Neuron (in vitro differentiated cells): ENCODE measurements around the gene DNER.
"Not testable (repeated sequence)": the region's sequence is repeated elsewhere in the genome, so short reads cannot be mapped to it uniquely, and the experiment has no call there.

Experiments
- H2AFZ ChIP-seq: one replicate; pipeline ENCODE4 v1.6.1; 2013; ENCODE audit warnings: low read depth, mild to moderate bottlenecking, inconsistent platforms, low read length, moderate library complexity
- H3K27me3 ChIP-seq: one replicate; pipeline ENCODE4 v1.6.1; 2013; ENCODE audit warnings: low read length; ENCODE audit not compliant: insufficient read depth
- H3K36me3 ChIP-seq: one replicate; pipeline ENCODE4 v1.6.1; 2013; ENCODE audit warnings: low read length; ENCODE audit not compliant: insufficient read depth
- H3K4me1 ChIP-seq: one replicate; pipeline ENCODE4 v1.6.1; 2013; ENCODE audit warnings: low read length; ENCODE audit not compliant: insufficient read depth
- H3K4me3 ChIP-seq: 2 replicates; pipeline ENCODE4 v1.5.1; 2013; ENCODE audit warnings: mild to moderate bottlenecking, low read length, moderate library complexity
- H3K9me3 ChIP-seq: one replicate; pipeline ENCODE4 v1.6.1; 2013; ENCODE audit warnings: low read length

The DNER gene

GRCh38 chr2:229343661-229344060 lies 370.7 kb downstream of the DNER start:
- no peaks in the 10 kb centered on the region for H3K9me3 ChIP-seq
- H3K4me3 ChIP-seq = no peak overlapping the region
- no peaks in the 10 kb centered on the region for H3K27me3 ChIP-seq
- H3K4me1 ChIP-seq = no peaks in the 10 kb centered on the region
- no peaks in the 10 kb centered on the region for H3K36me3 ChIP-seq
- no peak overlapping the region for H2AFZ ChIP-seq

GRCh38 chr2:229342376-229342775 lies 372.0 kb downstream of the DNER start:
- H3K4me1 ChIP-seq = no peaks in the 10 kb centered on the region
- H3K9me3 ChIP-seq = no peaks in the 10 kb centered on the region
- no peaks in the 10 kb centered on the region for H3K36me3 ChIP-seq
- no peak overlapping the region for H3K4me3 ChIP-seq
- H3K27me3 ChIP-seq = no peaks in the 10 kb centered on the region
- no peak overlapping the region for H2AFZ ChIP-seq

- Histone ChIP-seq H2AFZ (no peak overlapping the region), H3K27me3 (no peaks in the 10 kb centered on the region), H3K4me3 (no peak overlapping the region), H3K36me3 (no peaks in the 10 kb centered on the region), H3K4me1 (no peaks in the 10 kb centered on the region), H3K9me3 (no peaks in the 10 kb centered on the region)
Observed at GRCh38 chr2:229340086-229340760, 374.1 kb downstream of the DNER start.

GRCh38 chr2:229339618-229340017 lies 374.7 kb downstream of the DNER start:
- Histone ChIP-seq H3K4me1 (no peaks in the 10 kb centered on the region), H3K4me3 (no peak overlapping the region), H3K36me3 (no peaks in the 10 kb centered on the region), H3K9me3 (no peaks in the 10 kb centered on the region), H2AFZ (no peak overlapping the region), H3K27me3 (no peaks in the 10 kb centered on the region)

- not testable (repeated sequence) for H3K4me1 ChIP-seq, H3K36me3 ChIP-seq, H3K9me3 ChIP-seq, H3K4me3 ChIP-seq, H3K27me3 ChIP-seq, H2AFZ ChIP-seq
Observed at GRCh38 chr2:229339171-229339570, 375.2 kb downstream of the DNER start.

GRCh38 chr2:229335877-229336346 lies 378.4 kb downstream of the DNER start:
- Histone ChIP-seq H3K9me3 (no peaks in the 10 kb centered on the region), H2AFZ (no peak overlapping the region)

GRCh38 chr2:229335330-229335729 lies 379.0 kb downstream of the DNER start:
- Histone ChIP-seq H3K27me3 (no peaks in the 10 kb centered on the region), H3K36me3 (no peaks in the 10 kb centered on the region), H3K4me3 (no peak overlapping the region), H2AFZ (no peak overlapping the region), H3K4me1 (no peaks in the 10 kb centered on the region), H3K9me3 (no peaks in the 10 kb centered on the region)

More at GRCh38 chr2:229335877-229336346, 378.4 kb downstream of the DNER start:
- no peaks in the 10 kb centered on the region for H3K36me3 ChIP-seq
- no peaks in the 10 kb centered on the region for H3K4me1 ChIP-seq
- no peak overlapping the region for H3K4me3 ChIP-seq
- no peaks in the 10 kb centered on the region for H3K27me3 ChIP-seq

GRCh38 chr2:229330952-229331351 lies 383.4 kb downstream of the DNER start:
- Histone ChIP-seq H3K4me3 (no peak overlapping the region), H3K9me3 (no peaks in the 10 kb centered on the region), H3K4me1 (no peaks in the 10 kb centered on the region), H2AFZ (no peak overlapping the region), H3K27me3 (no peaks in the 10 kb centered on the region), H3K36me3 (no peaks in the 10 kb centered on the region)

- Histone ChIP-seq H3K36me3 (no peaks in the 10 kb centered on the region), H3K9me3 (no peaks in the 10 kb centered on the region), H3K4me1 (no peaks in the 10 kb centered on the region), H3K27me3 (no peaks in the 10 kb centered on the region), H2AFZ (no peak overlapping the region), H3K4me3 (no peak overlapping the region)
Observed at GRCh38 chr2:229319558-229319957, 394.8 kb downstream of the DNER start.

GRCh38 chr2:229314117-229314516 lies 400.2 kb downstream of the DNER start:
- H3K36me3 ChIP-seq = no peaks in the 10 kb centered on the region
- H3K27me3 ChIP-seq = no peaks in the 10 kb centered on the region
- no peak overlapping the region for H3K4me3 ChIP-seq
- no peaks in the 10 kb centered on the region for H3K9me3 ChIP-seq
- H3K4me1 ChIP-seq = no peaks in the 10 kb centered on the region
- no peak overlapping the region for H2AFZ ChIP-seq

- Histone ChIP-seq H3K4me3 (no peak overlapping the region), H3K36me3 (no peaks in the 10 kb centered on the region), H3K9me3 (no peaks in the 10 kb centered on the region), H3K27me3 (no peaks in the 10 kb centered on the region), H2AFZ (no peak overlapping the region), H3K4me1 (no peaks in the 10 kb centered on the region)
Observed at GRCh38 chr2:229313591-229313990, 400.8 kb downstream of the DNER start.
